GM21619 (cell line): Measurements from ENCODE around the gene FKRP.
A peak's percentile ranks its signal among the peaks of the same experiment; 100 is the strongest.
"Not testable (repeated sequence)": the region's sequence is repeated elsewhere in the genome, so short reads cannot be mapped to it uniquely, and the experiment has no call there.

Source experiments
- ATAC-seq: cut with Tn5 transposase; IDR thresholded peaks from one replicate; pipeline ENCODE4 v1.9.1; 2021; ENCODE audit not compliant: unreplicated experiment

Gene FKRP

GRCh38 chr19:46745521-46746280, at the start of gene FKRP:
Gene FKRP, plus strand, starts transcription at chr19:46746057. Its CDS starts 9,394 bp downstream, at chr19:46755451.
- no peak for ATAC-seq

GRCh38 chr19:46696866-46697203, 49.0 kb upstream of the FKRP start:
- no peak for ATAC-seq

GRCh38 chr19:46697204-46697960, 48.5 kb upstream of the FKRP start:
- ATAC-seq, result no peak

GRCh38 chr19:46698395-46699321, 47.2 kb upstream of the FKRP start:
- ATAC-seq, result no peak

GRCh38 chr19:46700704-46701103, 45.2 kb upstream of the FKRP start:
- no peak for ATAC-seq

GRCh38 chr19:46704379-46705076, 41.3 kb upstream of the FKRP start:
- ATAC-seq, result no peak

GRCh38 chr19:46710687-46711086, 35.2 kb upstream of the FKRP start:
- ATAC-seq, result no peak

GRCh38 chr19:46712768-46713338, 33.0 kb upstream of the FKRP start:
- ATAC-seq, result not testable (repeated sequence)

GRCh38 chr19:46713781-46714443, 31.9 kb upstream of the FKRP start:
- ATAC-seq, result no peak

- no peak for ATAC-seq
Observed at GRCh38 chr19:46714444-46715106, 31.3 kb upstream of the FKRP start.

GRCh38 chr19:46715620-46715974, 30.3 kb upstream of the FKRP start:
- no peak for ATAC-seq

GRCh38 chr19:46715975-46716671, 29.7 kb upstream of the FKRP start:
- ATAC-seq, result no peak

- ATAC-seq, result no peak
Observed at GRCh38 chr19:46716672-46717033, 29.2 kb upstream of the FKRP start.

GRCh38 chr19:46717034-46717715, 28.7 kb upstream of the FKRP start, which contains the start of gene PRKD2:
Gene PRKD2, minus strand, starts transcription at chr19:46717114. Its CDS starts 744 bp downstream, at chr19:46716370.
- ATAC-seq, result peak; percentile 41

GRCh38 chr19:46717716-46718143, 28.1 kb upstream of the FKRP start:
- ATAC-seq, result no peak

- no peak for ATAC-seq
Observed at GRCh38 chr19:46718157-46718933, 27.5 kb upstream of the FKRP start.

- ATAC-seq, result peak; percentile 32
Observed at GRCh38 chr19:46718934-46719622, 26.8 kb upstream of the FKRP start.
